Measurements from ENCODE around the gene CHD1L. TPM values are rescaled to one million over a fixed set of nuclear protein-coding genes. Genes with fewer than 3 reads are reported as not detected.

The CHD1L gene
- total and polyA plus RNA-seq, 9 donors = 8.5 to 30.9 (median 16.8) TPM

GRCh38 chr1:147246910-147247655 is 4.6 kb downstream of the CHD1L start:
- TF ChIP-seq POLR2A (IDR thresholded peaks at IDR 0.05) (no peak), CTCF (IDR thresholded peaks at IDR 0.05) (no peak), EP300 (IDR thresholded peaks at IDR 0.05) (no peak)
- WGBS, 3 donors = 69 to 80% (median 77%) methylated on average over 2 of the region's 2 CpGs
- intact Hi-C loops (cut with DNase I) = loop anchor here in 1 of 4 donors (10.0 kb wide), 1 partner anchor 72 kb away; the partner anchor contains the start of gene PRKAB2

GRCh38 chr1:147247656-147248238 is 5.3 kb downstream of the CHD1L start:
- Histone ChIP-seq H3K27ac (no peak overlapping the region), H3K4me1 (ENCODE audit: insufficient read depth) (peaks cover 1% of the 10 kb centered on the region), H3K9me3 (no peaks in the 10 kb centered on the region), H3K4me3 (no peak overlapping the region), H3K27me3 (no peaks in the 10 kb centered on the region), H3K36me3 (no peaks in the 10 kb centered on the region)
- intact Hi-C loops (cut with DNase I) = loop anchor here in 1 of 4 donors (10.0 kb wide), 1 partner anchor 73 kb away; the partner anchor contains the start of gene PRKAB2
- TF ChIP-seq EP300 (IDR thresholded peaks at IDR 0.05) (no peak), CTCF (IDR thresholded peaks at IDR 0.05) (no peak), POLR2A (IDR thresholded peaks at IDR 0.05) (no peak)
- DNase-seq = no peak
- 95 to 97% (median 96%) methylated on average over 4 of the region's 4 CpGs for WGBS, 3 donors

More at GRCh38 chr1:147246910-147247655, 4.6 kb downstream of the CHD1L start:
- Histone ChIP-seq H3K27me3 (no peaks in the 10 kb centered on the region), H3K4me1 (ENCODE audit: insufficient read depth) (peaks cover 1% of the 10 kb centered on the region), H3K36me3 (no peaks in the 10 kb centered on the region), H3K9me3 (no peaks in the 10 kb centered on the region), H3K4me3 (no peak overlapping the region), H3K27ac (no peak overlapping the region)
- no peak for DNase-seq

GRCh38 chr1:147252540-147252939 is 10.1 kb downstream of the CHD1L start:
- H3K4me1 ChIP-seq (ENCODE audit: insufficient read depth) = no peaks in the 10 kb centered on the region
- H3K4me3 ChIP-seq = no peak overlapping the region
- H3K9me3 ChIP-seq = no peaks in the 10 kb centered on the region
- intact Hi-C loops (cut with DNase I) = loop anchor here in 1 of 4 donors (5.0 kb wide), 1 partner anchor 165 kb away; no protein-coding TSS in a partner anchor
- no peaks in the 10 kb centered on the region for H3K27me3 ChIP-seq
- no peak overlapping the region for H3K27ac ChIP-seq
- WGBS, 3 donors = 89 to 98% (median 94%) methylated on average over 9 of the region's 9 CpGs
- H3K36me3 ChIP-seq = no peaks in the 10 kb centered on the region
- no peak for DNase-seq
- no peak for TF ChIP-seq POLR2A (IDR thresholded peaks at IDR 0.05)
- no peak for TF ChIP-seq CTCF (IDR thresholded peaks at IDR 0.05)
- no peak for TF ChIP-seq EP300 (IDR thresholded peaks at IDR 0.05)

GRCh38 chr1:147260956-147261355 is 18.5 kb downstream of the CHD1L start:
- intact Hi-C loops (cut with DNase I) = no loop called here
- H3K36me3 ChIP-seq = no peaks in the 10 kb centered on the region
- WGBS, 3 donors = 96 to 97% (median 97%) methylated on average over 4 of the region's 4 CpGs
- DNase-seq = no peak
- TF ChIP-seq CTCF (IDR thresholded peaks at IDR 0.05) (no peak), POLR2A (IDR thresholded peaks at IDR 0.05) (no peak), EP300 (IDR thresholded peaks at IDR 0.05) (no peak)
- H3K4me3 ChIP-seq = no peak overlapping the region
- no peaks in the 10 kb centered on the region for H3K27me3 ChIP-seq
- H3K27ac ChIP-seq = no peak overlapping the region
- H3K4me1 ChIP-seq (ENCODE audit: insufficient read depth) = no peaks in the 10 kb centered on the region
- H3K9me3 ChIP-seq = no peaks in the 10 kb centered on the region

All from ovary (tissue), 9 donors.